ENCODE measurements around the gene SLAMF6.
A peak's percentile ranks its signal among the peaks of the same experiment; 100 is the strongest.
"Not testable (repeated sequence)": the region's sequence is repeated elsewhere in the genome, so short reads cannot be mapped to it uniquely, and the experiment has no call there.

SLAMF6 gene

GRCh38 chr1:160522622-160523345 is at the start of gene SLAMF6:
SLAMF6 (minus strand) TSS chr1:160523255; CDS start chr1:160523192, 63 bp downstream.
- peak; percentile 64 for DNase-seq (ENCODE audit: low spot score)

- no peak for DNase-seq (ENCODE audit: low spot score)
These were observed 47.8 kb upstream of the SLAMF6 start for GRCh38 chr1:160570840-160571239.

DNA sequence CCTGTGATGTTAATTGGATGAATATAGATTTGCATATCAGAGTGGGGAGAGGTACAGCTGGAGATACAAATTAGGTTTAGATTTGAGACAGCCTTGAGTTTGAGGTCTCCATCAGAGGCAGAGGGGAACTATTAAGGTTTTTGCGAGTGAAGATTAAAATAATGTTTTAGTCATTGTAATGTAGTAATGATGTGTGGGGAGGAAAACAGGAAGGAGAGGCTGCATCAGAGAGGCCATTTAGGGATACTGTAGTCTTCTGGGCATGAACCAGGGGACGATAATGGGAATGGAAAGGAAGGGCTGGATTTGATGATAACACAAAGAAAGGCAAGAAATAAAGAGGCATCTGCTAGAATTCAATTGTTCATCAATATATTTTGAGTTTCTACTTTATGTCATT is 46.8 kb upstream of the SLAMF6 start:
- no peak for DNase-seq (ENCODE audit: low spot score)

GRCh38 chr1:160567858-160568682 is 45.0 kb upstream of the SLAMF6 start:
- peak; percentile 90 for DNase-seq (ENCODE audit: low spot score)

DNA sequence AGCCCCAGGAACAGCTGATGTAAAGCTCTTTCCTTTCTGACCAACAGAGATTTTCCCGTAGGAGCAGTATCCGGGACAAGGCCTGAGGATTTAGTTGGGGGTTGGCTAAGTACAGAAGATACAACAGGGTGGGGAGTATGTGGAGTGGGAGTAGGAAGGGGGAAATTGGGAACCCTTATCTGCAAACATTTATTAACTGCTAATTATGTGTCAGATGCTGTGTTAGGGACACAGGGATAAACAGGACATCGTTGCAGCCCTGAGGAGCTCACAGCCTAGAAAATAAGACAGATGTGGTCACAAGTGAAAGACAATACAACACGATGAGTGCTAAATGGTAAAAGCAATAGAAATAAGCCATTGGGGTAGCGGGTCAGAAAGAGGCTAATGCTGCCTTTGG is 44.3 kb upstream of the SLAMF6 start:
- DNase-seq (ENCODE audit: low spot score): no peak

- DNase-seq (ENCODE audit: low spot score): no peak
These were observed 42.5 kb upstream of the SLAMF6 start for GRCh38 chr1:160565564-160565963.

DNA sequence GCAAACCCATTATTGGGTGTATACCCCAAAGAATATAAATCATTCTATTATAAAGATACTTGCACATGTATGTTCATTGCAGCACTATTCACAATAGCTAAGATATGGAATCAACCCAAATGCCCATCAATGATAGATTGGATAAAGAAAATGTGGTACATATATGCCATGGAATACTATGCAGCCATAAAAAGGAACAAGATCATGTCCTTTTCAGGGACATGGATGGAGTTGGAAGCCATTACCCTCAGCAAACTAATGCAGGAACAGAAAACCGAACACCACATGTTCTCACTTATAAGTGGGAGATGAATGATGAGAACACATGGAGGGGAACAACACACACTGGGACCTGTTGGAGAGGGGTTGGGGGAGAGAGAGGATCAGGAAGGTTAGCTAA is 40.2 kb upstream of the SLAMF6 start:
- not testable (repeated sequence) for DNase-seq (ENCODE audit: low spot score)

- DNase-seq (ENCODE audit: low spot score): not testable (repeated sequence)
These were observed 39.7 kb upstream of the SLAMF6 start for GRCh38 chr1:160562745-160563144.

DNA sequence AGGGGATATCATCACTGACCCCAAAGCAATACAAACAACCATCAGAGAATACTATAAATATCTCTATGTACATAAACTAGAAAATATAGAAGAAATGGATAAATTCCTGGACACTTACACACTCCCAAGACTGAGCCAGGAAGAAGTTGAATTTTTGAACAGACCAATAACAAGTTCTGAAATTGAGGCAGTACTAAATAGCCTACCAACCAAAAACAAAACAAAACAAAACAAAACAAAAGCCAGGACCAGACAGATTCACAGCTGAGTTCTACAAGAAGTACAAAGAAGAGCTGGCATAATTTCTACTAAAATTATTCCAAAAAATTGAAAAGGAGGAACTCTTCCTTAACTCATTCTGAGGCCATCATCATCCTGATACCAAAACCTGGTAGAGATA is 37.8 kb upstream of the SLAMF6 start:
- no peak for DNase-seq (ENCODE audit: low spot score)

DNA sequence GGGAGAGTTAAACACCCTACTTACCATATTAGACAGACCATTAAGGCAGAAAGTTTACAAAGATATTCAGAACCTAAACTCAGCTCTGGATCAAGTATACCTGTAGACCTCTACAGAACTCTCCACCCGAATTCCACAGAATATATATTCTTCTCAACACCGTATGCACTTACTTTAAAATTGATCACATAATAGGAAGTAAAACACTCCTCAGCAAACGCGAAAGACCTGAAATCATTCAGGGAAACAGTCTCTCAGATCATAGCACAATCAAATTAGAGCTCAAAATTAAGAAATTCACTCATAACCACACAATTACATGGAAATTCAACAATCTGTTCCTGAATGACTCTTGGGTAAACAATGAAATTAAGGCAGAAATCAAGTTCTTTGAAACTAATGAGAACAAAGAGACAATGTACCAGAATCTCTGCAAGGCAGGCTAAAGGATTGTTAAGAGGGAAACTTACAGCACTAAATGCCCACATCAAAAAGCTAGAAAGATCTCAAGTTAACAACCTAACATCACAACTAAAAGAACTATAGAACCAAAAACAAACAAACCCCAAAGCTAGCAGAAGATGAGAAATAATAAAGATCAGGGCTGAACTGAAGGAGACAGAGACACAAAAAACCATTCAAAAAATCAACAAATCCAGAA is 37.1 kb upstream of the SLAMF6 start:
- peak; percentile 69 for DNase-seq (ENCODE audit: low spot score)

DNA sequence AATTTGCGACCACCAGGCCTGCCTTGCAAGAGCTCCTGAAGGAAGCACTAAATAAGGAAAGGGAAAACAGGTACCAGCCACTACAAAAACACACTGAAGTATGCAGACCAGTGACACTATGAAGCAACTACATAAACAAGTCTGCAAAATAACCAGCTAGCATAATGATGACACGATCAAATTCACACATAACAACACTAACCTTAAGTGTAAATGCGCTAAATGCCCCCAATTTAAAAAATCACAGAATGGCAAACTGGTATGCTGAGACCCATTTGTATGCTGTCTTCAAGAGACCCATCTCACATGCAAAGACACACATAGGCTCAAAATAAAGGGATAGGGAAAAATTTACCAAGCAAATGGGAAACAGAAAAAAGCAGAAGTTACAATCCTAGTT is 36.4 kb upstream of the SLAMF6 start:
- DNase-seq (ENCODE audit: low spot score): peak; percentile 48

- DNase-seq (ENCODE audit: low spot score): peak; percentile 47
These were observed 35.8 kb upstream of the SLAMF6 start for GRCh38 chr1:160558660-160559380.

DNA sequence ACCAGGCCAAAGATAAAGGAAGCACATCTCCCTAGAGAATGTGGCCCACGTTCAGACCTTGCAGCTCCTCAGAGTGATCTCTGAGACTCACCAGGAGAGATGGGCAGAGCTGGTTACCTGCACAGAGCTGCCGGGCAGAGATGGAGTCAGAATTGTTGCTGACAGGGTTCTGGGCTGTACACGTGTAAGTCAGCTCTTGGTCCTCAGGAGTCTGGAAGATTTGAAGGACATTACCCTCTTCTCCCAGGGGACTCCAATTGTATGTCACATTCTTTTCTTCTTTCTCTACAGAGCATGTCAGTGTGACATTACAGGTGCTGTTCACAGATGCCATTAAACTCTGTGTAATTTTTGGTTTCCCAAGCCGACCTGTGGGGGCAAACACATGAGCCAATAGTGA is 30.7 kb upstream of the SLAMF6 start:
- DNase-seq (ENCODE audit: low spot score): no peak

DNA sequence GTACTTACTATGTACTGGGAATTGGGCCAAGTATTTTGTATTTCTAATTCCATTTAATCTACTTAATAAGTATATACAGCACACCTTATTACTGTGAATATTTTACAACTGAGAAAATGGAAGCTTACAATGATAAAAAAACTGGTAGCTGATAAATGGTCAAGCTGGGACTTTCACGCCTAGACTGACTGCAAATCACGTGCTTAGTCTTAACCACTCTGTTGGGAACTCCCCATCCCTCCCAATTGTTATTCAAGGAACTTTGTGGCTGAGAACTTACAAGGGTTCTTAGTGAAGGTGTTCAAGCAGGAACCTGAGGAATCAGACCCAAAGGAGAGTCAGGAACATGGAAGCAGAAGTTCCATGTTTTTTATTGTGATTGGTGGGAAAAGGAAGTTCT is 29.4 kb upstream of the SLAMF6 start:
- DNase-seq (ENCODE audit: low spot score): no peak

DNA sequence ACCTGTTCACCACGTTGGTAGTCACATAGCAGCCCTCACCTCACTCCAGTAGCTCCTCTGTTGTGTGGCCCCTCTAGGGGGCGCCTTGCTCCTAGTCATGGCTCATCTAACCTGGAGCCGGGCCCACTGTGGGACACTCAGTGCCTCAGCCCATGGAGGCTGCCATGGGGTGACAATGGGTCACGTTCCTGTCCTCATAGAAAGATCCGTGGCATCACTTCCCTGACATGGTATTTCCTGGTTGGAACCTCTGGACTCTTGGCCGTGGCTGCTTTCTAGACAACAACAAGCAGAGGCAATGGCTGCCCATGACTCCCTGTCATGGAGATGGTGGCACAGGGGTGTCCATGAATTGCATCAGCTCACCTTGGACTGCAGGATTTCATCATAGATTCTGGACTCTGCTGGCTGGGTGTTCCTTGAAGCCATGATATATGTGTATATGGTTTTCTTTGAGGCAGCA is 27.5 kb upstream of the SLAMF6 start:
- peak; percentile 70 for DNase-seq (ENCODE audit: low spot score)

DNA sequence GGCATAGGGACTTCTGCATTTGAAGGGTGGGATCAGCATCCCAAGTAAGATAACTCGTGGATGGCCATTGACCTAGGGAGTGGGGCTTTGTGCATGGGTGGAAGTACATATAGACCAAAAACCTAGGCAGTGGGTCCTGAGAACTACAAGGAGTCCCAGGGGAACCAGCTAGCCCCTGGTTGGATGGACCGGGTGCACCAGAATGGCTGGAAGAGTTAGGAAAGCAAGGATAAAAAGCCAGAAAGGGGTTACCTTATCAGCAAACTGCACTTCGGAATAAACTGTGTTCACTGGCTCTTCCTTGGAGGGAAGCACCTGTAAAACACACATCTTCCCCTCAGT is 26.6 kb upstream of the SLAMF6 start:
- no peak for DNase-seq (ENCODE audit: low spot score)

DNA sequence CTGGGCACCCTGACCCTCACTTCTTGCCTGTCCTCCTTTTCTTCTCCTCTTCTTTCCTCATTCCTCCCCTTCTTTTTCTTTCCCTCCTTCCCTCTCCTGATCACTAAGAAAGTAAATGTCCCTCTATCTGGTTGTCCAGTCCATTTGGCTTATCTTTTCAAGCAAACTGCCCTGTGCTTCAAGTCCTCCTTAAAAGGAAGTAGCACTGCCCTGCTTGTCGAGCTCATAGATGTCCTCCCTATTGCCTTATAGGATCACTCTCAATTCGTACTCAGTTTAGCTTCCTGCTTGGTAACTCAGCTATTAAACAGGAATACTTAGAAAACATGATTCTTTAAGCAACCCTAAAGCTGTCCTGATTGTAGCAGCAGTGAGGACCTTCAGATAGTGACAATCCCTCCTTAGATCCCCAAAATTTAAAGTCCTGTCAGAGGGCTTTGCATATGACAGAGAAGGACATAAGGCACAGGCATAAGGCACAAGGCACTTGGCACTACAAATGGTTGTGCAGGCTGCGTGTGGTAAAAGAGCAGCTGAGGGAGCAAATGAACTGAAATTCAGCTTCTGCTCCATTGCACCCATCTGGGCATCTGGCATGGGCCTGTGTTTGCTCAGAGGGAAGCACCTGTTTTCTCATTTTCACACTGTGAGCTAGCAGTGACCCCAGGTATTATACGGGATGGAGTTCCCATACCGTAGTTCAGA is 26.1 kb upstream of the SLAMF6 start:
- no peak for DNase-seq (ENCODE audit: low spot score)

DNA sequence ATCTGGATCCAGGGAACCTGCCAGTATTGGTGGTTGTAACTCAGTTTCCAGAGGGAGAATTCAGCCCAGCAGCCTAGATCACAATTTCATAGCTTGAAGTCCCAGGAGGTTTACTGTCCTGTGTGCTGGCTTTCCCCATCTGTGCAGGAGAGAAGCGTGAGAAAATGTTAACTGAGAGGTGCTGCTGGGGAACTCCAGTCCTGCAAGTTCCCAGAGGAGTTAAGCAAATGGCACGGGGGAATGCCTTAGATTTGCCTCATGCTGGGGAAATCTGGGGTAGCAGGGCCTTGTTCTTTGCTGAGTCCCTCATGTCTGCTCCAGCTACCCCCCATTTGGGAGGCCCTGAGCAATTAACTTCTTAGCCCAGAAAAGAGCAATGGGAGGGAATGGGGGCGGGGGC is 25.1 kb upstream of the SLAMF6 start:
- DNase-seq (ENCODE audit: low spot score): no peak

DNA sequence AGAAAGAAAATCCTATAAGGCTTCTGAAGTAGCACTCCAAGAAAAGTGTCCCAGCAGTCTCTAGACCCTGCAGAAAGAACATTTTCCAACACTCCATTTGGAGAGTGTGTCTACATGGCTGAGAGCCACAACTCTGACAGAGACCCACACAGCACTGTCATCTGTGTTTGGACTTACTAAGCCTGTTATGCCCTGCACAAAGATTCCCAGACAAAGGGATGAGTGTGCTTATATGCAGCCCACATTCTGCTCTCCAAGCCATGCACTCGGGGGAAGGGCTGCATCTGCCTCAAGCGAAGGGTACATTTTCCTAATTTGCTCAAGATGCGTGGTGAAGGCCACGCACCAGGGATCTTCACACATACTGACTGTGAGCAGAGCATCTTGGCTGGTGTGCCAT is 24.4 kb upstream of the SLAMF6 start:
- no peak for DNase-seq (ENCODE audit: low spot score)

GRCh38 chr1:160546942-160547341 is 23.9 kb upstream of the SLAMF6 start:
- no peak for DNase-seq (ENCODE audit: low spot score)

GRCh38 chr1:160544647-160545046 is 21.6 kb upstream of the SLAMF6 start:
- DNase-seq (ENCODE audit: low spot score): peak; percentile 70
